ENCODE data around the gene CFAP299. TPM values are rescaled to one million over a fixed set of nuclear protein-coding genes. Genes with fewer than 3 reads are reported as not detected.

CFAP299 gene
- total and polyA plus RNA-seq, 9 of the 15 experiments (the other 6 are each of a cell fraction or from before 2014, with no cell fraction given): 0.09 to 3.0 (median 0.76) TPM

DNA sequence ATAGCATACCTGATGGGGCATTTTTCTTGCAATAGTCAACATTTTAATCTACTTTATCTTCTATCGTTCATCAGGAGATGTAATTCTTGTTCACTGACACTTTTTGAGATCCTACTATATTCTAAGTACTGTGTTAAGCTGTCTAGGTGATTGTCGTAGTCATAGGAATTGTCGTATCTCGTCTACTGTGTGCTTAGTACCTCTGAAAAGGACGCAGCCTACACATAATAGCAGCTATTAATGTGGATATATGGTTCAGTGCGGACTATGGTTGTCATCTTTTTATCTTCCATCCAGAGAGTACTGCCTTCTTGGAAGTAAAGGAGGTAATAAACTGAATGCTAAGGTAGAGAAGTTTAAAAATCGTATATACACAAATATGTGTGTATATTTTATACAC is 21.9 kb upstream of the CFAP299 start:
- Histone ChIP-seq H3K9me3 (replicated peaks; ENCODE audit: control insufficient read depth, insufficient read depth, low read depth, low read length) (no peaks in the 10 kb centered on the region), H3K9me1 (ENCODE audit: control insufficient read depth, insufficient read depth, low read length) (no peaks in the 10 kb centered on the region), H3K79me2 (ENCODE audit: control insufficient read depth, insufficient read depth, low read length) (no peaks in the 10 kb centered on the region), H2AFZ (ENCODE audit: low read depth, low read length) (0 out of 2 replicates have a peak overlapping the region, but pooled peaks have one; percentile 10), H3K9ac (ENCODE audit: insufficient read depth in 1 of 2, low read depth in 2 of 2, low read length in 2 of 2) (no peak overlapping the region), H3K36me3 (ENCODE audit: control insufficient read depth, insufficient read depth, low read length) (no peaks in the 10 kb centered on the region), H4K20me1 (replicated peaks; ENCODE audit: control insufficient read depth, insufficient read depth, low read length) (no peaks in the 10 kb centered on the region), H3K27ac (ENCODE audit: extremely low read depth, low read depth, low read length) (no peak overlapping the region), H3K4me1 (replicated peaks in 1 of 2; ENCODE audit: control insufficient read depth in 2 of 2, insufficient read depth in 2 of 2, low read length in 2 of 2) (no peaks in the 10 kb centered on the region), H3K4me3 (no peak overlapping the region), H3K4me2 (ENCODE audit: insufficient read depth, low read length) (no peak overlapping the region), H3K27me3 (ENCODE audit: control insufficient read depth in 2 of 2, insufficient read depth in 2 of 2, low read length in 2 of 2) (no peaks in the 10 kb centered on the region)
- intact Hi-C loops (cut with micrococcal nuclease) (no loop called here), in situ Hi-C loops (cut with MboI) (no loop called here)
- ChIA-PET POLR2A (no interaction called here), CTCF (ENCODE audit: low intra/inter-chr PET ratio) (no interaction called here)
- BruUV-seq (replicated peaks): no TSS peak
- TF ChIP-seq ZNF699 (CRISPR knock-in tag; IDR thresholded peaks at IDR 0.05; ENCODE audit: insufficient replicate concordance) (no peak), ATF7 (IDR thresholded peaks at IDR 0.05) (no peak), FOXK1 (CRISPR knock-in tag; IDR thresholded peaks at IDR 0.05; ENCODE audit: borderline replicate concordance) (no peak), HMG20A (CRISPR knock-in tag; conservative IDR thresholded peaks at IDR 0.05) (no peak), GABPB2 (CRISPR knock-in tag; conservative IDR thresholded peaks at IDR 0.05) (no peak), TOE1 (IDR thresholded peaks at IDR 0.05; ENCODE audit: borderline replicate concordance) (no peak), TOE1 (CRISPR knock-in tag; IDR thresholded peaks at IDR 0.05; ENCODE audit: borderline replicate concordance, low read depth) (no peak), MYBL2 (IDR thresholded peaks at IDR 0.05; ENCODE audit: low read depth) (no peak), MYBL2 (CRISPR knock-in tag; IDR thresholded peaks at IDR 0.05; ENCODE audit: borderline replicate concordance) (no peak), ZNF143 (CRISPR knock-in tag; IDR thresholded peaks at IDR 0.05) (no peak), NRF1 (conservative IDR thresholded peaks at IDR 0.05 in 1 of 2, IDR thresholded peaks at IDR 0.05 in 1 of 2) (no peak), RCOR1 (IDR thresholded peaks at IDR 0.05; ENCODE audit: borderline replicate concordance in 1 of 2, low read depth in 2 of 2, low read length in 2 of 2) (no peak)
- TF ChIP-seq, protein P1, sequence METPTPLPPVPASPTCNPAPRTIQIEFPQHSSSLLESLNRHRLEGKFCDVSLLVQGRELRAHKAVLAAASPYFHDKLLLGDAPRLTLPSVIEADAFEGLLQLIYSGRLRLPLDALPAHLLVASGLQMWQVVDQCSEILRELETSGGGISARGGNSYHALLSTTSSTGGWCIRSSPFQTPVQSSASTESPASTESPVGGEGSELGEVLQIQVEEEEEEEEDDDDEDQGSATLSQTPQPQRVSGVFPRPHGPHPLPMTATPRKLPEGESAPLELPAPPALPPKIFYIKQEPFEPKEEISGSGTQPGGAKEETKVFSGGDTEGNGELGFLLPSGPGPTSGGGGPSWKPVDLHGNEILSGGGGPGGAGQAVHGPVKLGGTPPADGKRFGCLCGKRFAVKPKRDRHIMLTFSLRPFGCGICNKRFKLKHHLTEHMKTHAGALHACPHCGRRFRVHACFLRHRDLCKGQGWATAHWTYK (CRISPR knock-in tag; IDR thresholded peaks at IDR 0.05): no peak
- TF ChIP-seq, protein P2, sequence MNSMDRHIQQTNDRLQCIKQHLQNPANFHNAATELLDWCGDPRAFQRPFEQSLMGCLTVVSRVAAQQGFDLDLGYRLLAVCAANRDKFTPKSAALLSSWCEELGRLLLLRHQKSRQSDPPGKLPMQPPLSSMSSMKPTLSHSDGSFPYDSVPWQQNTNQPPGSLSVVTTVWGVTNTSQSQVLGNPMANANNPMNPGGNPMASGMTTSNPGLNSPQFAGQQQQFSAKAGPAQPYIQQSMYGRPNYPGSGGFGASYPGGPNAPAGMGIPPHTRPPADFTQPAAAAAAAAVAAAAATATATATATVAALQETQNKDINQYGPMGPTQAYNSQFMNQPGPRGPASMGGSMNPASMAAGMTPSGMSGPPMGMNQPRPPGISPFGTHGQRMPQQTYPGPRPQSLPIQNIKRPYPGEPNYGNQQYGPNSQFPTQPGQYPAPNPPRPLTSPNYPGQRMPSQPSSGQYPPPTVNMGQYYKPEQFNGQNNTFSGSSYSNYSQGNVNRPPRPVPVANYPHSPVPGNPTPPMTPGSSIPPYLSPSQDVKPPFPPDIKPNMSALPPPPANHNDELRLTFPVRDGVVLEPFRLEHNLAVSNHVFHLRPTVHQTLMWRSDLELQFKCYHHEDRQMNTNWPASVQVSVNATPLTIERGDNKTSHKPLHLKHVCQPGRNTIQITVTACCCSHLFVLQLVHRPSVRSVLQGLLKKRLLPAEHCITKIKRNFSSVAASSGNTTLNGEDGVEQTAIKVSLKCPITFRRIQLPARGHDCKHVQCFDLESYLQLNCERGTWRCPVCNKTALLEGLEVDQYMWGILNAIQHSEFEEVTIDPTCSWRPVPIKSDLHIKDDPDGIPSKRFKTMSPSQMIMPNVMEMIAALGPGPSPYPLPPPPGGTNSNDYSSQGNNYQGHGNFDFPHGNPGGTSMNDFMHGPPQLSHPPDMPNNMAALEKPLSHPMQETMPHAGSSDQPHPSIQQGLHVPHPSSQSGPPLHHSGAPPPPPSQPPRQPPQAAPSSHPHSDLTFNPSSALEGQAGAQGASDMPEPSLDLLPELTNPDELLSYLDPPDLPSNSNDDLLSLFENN (IDR thresholded peaks at IDR 0.05; ENCODE audit: low read depth in 2 of 2, low read length in 2 of 2): no peak
- TF ChIP-seq, protein P3, sequence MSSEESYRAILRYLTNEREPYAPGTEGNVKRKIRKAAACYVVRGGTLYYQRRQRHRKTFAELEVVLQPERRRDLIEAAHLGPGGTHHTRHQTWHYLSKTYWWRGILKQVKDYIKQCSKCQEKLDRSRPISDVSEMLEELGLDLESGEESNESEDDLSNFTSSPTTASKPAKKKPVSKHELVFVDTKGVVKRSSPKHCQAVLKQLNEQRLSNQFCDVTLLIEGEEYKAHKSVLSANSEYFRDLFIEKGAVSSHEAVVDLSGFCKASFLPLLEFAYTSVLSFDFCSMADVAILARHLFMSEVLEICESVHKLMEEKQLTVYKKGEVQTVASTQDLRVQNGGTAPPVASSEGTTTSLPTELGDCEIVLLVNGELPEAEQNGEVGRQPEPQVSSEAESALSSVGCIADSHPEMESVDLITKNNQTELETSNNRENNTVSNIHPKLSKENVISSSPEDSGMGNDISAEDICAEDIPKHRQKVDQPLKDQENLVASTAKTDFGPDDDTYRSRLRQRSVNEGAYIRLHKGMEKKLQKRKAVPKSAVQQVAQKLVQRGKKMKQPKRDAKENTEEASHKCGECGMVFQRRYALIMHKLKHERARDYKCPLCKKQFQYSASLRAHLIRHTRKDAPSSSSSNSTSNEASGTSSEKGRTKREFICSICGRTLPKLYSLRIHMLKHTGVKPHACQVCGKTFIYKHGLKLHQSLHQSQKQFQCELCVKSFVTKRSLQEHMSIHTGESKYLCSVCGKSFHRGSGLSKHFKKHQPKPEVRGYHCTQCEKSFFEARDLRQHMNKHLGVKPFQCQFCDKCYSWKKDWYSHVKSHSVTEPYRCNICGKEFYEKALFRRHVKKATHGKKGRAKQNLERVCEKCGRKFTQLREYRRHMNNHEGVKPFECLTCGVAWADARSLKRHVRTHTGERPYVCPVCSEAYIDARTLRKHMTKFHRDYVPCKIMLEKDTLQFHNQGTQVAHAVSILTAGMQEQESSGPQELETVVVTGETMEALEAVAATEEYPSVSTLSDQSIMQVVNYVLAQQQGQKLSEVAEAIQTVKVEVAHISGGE (CRISPR knock-in tag; IDR thresholded peaks at IDR 0.05): no peak
- no peak for DNase-seq (ENCODE audit: extremely low read depth in 1 of 4, low spot score in 3 of 4)
- ATAC-seq: no peak
- 14% methylated on average over 7 of the region's 7 CpGs for WGBS (ENCODE audit: insufficient coverage, low coverage, missing lambda C conversion rate)
- FAIRE-seq: no peak

Measured in K562 (cell line).